ENCODE measurements around the gene CRELD1.
"Not testable (repeated sequence)": the region's sequence is repeated elsewhere in the genome, so short reads cannot be mapped to it uniquely, and the experiment has no call there.

Gene CRELD1, protein sequence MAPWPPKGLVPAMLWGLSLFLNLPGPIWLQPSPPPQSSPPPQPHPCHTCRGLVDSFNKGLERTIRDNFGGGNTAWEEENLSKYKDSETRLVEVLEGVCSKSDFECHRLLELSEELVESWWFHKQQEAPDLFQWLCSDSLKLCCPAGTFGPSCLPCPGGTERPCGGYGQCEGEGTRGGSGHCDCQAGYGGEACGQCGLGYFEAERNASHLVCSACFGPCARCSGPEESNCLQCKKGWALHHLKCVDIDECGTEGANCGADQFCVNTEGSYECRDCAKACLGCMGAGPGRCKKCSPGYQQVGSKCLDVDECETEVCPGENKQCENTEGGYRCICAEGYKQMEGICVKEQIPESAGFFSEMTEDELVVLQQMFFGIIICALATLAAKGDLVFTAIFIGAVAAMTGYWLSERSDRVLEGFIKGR

DNA sequence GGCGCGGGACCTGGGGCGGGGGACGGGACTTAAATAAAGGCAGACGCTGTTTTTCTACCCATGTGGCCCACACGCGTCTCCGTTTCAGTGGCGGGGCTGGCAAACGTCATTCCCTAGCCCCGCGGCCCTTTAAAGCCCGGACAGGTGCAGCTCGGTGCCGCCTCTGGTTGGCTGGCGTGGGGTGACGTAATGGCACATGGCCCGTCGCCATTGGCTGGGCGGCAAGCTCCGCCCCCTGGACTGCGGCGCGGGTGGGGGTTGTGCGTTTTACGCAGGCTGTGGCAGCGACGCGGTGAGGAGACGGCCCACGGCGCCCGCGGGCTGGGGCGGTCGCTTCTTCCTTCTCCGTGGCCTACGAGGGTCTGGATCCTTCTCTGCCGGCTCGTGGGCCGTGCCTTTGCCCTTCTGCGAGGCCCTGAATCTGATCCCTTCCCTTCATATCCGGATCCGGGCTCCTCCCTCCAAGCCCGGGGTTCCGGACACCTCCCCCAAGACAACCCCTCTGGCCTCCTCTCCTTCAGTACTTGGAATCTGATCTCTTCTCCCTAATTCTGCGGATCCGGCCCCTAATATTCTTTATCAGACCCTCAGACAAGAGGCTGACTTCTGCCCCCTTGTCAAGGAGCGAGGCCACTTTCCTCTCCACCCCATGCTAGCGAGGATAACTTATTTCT is at the start of gene CRELD1:
TSS of gene CRELD1 (plus strand) at position 274 of the 674 bp plus-strand sequence. CDS start 605 bp downstream, outside the sequence.
- DNase-seq (ENCODE audit: low read depth in 2 of 3, low spot score in 1 of 3): peak; percentile 93 to 95 (median 93)

DNA sequence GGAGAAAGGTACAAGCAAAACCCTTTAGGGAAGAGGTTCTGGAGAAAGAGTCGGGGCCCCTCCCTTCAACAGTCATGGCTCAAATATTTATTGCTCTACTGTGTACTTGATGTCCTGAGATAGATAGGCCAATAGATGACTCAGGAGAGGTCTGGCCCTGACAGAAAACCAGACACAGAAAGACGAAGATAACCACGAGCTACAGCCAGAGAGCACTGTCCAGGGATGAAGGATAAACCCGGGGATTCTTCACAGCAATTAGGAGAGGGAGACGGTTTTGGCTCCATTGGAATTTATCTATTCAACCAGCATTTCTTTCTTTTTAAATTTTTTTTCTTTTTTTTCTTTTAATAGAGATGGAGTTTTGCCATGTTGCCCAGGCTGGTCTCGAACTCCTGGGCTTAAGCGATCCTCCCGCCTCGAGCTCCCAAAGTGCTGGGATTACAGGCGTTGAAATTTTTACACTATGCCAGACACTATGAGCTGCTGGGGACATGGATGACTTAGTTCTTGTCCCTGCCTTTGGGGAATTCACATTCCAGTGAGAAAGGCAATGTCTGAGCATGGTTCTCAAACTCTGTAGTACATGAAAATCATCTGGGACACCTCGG is 49.0 kb upstream of the CRELD1 start:
- no peak for DNase-seq (ENCODE audit: low read depth in 2 of 3, low spot score in 1 of 3)

DNA sequence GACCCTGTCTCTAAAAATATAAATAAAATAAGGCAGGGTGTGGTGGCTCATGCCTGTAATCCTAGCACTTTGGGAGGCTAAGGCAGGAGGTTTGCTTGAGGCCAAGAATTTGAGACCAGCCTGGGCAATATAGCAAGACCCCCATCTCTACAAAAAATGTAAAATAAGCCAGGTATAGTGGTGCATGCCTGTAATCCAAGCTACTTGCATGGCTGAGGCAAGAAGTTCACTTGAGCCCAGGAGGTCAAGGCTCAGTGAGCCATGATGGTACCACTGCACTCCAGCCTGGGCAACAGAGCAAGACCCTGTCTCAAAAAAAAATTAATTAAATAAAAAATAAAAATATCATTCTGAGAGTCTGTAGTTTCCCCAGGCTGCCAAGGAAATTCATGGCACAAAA is 47.3 kb upstream of the CRELD1 start:
- DNase-seq (ENCODE audit: low read depth in 2 of 3, low spot score in 1 of 3): no peak

DNA sequence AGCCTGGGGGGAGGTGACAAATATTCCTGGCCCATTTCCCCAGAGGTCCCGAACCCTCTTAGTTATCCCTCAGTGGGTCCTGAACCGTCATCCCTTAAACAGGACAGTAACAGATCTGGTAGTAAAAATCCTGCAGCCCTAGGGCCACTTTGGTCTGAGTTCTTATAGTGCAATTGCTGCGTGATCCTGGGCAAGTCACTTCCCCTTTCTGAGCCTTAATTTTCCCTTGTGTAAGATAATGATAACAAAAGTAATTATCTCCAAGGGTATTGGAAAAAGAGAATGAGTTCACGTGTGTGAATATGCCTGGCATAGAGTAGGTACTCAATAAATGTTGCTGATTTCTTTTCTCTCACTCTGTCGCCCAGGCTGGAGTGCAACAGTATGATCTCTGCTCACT is 46.2 kb upstream of the CRELD1 start:
- DNase-seq (ENCODE audit: low read depth in 2 of 3, low spot score in 1 of 3): no peak

DNA sequence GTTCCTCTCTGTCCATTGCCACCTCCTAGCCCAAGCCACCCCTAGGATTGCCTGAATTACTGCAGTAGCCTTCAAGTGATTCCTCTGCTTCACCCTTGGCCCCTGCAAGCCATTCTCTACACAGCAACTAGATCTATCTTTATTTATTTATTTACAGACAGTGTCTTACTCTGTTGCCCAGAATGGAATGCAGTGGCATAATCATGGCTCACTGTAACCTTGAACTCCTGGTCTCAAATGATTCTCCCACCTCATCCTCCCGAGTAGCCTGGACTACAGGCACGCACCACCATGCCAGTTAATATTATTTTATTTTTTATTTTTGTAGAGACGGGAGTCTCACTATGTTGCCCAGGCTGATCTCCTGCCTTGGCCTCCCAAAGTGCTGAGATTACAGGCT is 45.1 kb upstream of the CRELD1 start:
- DNase-seq (ENCODE audit: low read depth in 2 of 3, low spot score in 1 of 3): no peak

DNA sequence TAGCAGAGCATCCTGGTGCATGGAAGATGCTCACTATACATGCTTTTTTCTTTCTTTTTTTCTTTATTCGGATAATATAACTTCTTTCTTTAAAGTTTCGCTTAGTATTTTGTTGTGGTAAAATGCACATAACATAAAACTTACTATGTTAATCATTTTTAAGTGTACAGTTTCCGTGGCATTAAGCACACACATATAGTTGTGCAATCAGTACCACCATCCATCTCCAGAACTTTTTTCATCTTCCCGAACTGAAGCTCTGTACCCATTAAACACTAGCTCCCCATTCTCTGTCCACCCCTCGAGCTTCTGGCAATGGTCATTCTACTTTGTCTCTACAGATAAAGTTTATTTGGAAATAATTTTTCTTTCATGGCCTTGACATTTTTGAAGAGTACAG is 44.2 kb upstream of the CRELD1 start:
- no peak for DNase-seq (ENCODE audit: low read depth in 2 of 3, low spot score in 1 of 3)

DNA sequence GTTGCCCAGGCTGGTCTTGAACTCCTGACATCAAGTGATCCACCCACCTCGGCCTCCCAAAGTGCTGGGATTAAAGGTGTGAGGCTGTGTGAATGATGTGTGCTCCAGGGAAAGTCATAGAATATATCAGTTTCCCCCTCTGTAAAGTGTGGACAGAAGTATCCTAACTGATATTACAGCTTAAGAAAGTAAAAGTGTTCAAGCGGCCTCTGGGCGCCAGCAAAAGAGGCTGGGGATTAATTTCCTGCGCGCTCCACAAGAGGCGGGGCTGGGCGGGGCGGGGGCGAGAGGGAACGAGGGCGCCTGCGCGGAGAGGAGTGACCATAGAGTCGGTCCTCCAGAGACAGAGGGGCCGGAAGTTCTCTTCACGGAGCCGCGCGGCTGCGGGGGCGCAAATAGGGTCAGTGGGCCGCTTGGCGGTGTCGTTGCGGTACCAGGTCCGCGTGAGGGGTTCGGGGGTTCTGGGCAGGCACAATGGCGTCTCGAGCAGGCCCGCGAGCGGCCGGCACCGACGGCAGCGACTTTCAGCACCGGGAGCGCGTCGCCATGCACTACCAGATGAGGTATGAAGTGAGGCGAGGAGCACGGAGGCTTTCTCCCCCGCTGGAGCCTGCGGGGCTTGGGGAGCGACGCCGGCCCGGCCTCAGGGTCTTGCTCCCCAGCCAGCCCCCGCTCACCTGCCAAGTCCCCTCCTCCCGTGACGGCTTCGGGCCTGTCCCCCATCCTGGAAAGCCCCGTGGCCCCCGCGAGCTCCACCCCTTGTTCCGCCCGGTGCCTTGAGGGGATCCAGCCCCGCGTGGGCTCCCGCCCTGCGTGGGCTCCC is 43.2 kb upstream of the CRELD1 start, which contains the start of gene JAGN1:
TSS of gene JAGN1 (plus strand) at position 362 of the 823 bp plus-strand sequence. CDS start at position 475, 113 bp downstream.
- DNase-seq (ENCODE audit: low read depth in 2 of 3, low spot score in 1 of 3): peak; percentile 88 to 96 (median 89)

DNA sequence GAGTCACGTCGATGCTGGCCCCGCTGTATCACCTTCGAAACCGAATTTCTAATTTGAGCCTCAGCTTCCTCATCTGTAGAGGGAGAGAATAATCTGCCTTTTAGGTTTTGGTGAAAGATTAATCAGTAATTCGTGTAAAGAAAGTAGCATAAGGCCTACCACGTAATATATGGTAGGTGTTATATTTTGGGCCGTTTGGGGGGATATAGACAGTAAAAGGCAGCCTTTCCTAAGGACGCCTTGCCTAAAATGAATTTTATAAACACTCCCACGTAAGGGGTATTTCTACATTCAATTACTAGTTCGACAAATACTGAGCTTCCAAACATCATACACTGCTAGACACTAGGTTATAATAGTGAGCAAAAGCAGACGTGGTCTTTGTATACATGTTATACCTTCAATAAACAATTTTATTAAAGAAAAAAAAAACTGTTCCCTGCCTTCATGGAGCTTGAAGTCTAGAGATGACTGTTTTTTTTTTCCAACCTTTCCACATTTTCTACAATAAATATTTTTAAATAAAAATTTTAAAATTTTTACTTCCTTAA is 42.5 kb upstream of the CRELD1 start:
- no peak for DNase-seq (ENCODE audit: low read depth in 2 of 3, low spot score in 1 of 3)

DNA sequence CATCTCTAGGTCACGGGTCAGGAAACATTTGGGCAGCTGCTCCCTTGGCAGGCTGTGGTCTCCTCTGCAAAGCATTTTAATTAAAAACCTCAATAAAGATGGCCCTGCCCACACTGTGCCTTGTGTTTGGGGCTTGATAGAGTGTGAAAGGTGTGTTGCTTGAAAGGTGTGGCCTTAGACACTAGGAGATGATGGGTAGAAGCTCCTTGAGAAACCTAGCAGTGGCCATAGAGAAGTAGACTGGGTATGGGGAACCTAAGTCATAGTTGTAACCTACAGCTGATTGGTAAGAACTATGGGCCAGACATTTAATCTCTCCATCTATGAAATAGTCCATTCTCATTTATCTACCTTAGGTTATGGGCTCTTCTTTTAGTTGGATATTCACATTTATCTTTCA is 39.9 kb upstream of the CRELD1 start:
- no peak for DNase-seq (ENCODE audit: low read depth in 2 of 3, low spot score in 1 of 3)

DNA sequence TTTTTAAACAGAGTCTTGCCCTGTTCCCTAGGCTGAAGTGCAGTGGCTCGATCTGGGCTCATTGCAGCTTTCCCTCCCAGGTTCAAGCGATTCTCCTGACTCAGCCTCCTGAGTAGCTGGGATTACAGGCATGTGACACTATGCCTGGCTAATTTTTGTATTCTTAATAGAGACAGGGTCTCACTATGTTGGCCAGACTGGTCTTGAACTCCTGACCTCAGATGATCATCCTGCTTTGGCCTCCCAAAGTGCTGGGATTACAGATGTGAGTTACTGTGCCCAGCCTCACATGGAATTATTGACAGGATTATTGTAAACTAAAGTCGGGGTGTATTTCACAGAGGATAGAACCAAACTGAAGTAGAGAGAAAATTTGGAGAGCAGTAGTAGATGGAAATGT is 37.9 kb upstream of the CRELD1 start:
- not testable (repeated sequence) for DNase-seq (ENCODE audit: low read depth in 2 of 3, low spot score in 1 of 3)

DNA sequence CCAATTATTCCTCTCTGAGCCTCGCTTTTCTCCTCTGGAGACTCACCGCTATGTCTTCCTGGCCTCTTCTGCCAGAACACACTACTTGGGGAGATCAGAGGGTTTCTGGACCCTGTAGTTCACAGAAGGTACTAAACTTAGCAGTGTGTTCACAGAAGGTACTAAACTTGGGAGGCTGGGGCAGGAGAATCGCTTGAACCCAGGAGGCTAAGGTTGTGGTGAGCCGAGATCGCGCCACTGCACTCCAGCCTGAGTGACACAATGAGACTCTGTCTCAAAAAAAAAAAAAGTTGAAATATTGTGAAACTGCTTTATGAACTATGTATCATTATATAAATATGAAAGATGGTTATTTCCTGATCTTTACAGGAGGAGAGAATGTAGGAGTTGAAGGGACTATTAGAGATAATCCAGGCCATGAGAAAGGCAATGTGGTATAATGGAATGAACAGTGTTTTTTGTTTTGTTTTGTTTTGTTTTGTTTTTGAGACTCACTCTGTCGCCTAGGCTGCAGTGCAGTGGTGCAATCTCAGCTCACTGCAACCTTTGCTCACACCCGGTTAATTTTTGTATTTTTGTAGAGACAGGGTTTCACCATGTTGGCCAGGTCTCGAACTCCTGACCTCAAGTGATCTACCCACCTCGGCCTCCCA is 36.8 kb upstream of the CRELD1 start:
- DNase-seq (ENCODE audit: low read depth in 2 of 3, low spot score in 1 of 3): not testable (repeated sequence)

DNA sequence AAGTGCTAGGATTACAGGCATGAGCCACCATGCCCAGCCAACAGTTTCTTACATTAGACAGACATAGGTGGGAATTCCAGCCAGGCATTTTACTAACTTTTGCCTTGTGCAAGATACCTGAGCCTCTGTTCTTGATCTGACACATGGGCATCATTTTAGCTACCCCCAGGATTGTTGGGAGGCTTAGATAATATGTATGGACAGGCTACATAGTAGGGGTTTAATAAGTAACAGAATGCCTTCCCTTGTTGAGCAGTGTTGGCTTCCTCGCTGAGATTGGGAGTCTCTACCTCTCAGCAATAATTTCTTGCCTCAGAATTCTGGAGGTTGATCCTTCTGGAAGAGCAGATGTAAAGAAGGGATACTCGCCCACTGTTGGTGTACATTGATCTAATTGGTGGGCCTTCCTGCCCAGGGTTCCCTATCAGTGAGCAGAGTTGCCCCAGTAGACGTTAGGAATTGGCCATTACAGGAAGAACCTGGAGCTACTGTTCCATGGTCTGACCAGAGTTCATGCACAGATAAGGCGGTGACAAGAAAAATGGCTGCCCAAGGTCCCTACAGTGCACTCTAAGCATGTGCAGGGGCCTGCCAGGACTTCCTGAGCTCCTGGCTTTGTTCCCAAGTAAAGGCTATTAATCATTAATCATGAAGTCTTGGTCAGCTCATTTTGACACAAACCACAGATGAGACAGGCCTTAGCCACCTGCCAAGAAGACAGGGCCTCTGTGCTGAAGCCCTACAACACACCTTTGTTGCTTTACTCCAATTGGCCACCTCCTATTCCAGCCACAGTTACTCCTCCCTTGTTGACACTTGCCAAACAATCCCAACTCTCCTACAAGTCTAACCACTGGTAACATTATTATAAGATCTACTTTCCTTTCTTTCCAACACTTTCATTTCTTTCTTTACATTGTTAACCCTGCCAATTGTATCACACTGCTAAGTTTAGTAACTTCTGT is 35.9 kb upstream of the CRELD1 start:
- no peak for DNase-seq (ENCODE audit: low read depth in 2 of 3, low spot score in 1 of 3)

DNA sequence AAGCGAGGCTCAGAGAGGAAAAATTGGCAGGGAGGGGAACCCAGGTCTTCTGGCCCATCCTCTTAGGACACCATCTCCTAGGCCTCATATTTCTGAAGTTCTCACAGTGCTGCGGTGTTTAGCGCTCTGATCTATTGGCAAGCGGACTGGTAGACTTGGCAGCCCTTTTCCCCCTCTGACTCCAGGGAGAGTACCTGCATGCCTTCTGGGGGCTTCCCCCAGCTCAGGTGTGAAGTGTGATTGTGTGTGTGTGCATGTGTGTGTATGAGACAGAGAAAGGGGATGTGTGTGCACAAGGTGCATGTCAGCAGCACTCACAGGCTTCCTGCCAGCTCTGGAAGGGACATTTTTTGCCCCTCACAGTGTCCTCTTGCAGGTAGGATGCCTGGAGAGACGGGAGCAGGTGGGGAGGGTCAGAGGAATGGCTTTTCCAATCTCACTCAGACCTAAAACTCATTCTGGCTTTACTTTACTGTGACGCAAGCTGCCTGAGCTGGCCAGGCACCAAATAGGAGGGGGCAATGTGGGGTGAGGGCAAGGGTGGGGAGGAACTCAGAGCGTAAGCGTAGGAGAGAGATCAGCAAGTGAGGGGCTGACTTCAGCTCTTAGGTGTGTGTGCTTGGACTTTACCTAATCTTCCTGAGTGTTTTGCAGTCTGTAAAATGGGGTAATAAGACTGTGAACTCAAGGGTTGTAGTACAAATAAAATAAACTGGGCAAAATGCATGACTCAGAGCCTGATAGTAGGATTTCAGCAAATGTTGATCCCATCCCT is 35.0 kb upstream of the CRELD1 start:
- no peak for DNase-seq (ENCODE audit: low read depth in 2 of 3, low spot score in 1 of 3)

DNA sequence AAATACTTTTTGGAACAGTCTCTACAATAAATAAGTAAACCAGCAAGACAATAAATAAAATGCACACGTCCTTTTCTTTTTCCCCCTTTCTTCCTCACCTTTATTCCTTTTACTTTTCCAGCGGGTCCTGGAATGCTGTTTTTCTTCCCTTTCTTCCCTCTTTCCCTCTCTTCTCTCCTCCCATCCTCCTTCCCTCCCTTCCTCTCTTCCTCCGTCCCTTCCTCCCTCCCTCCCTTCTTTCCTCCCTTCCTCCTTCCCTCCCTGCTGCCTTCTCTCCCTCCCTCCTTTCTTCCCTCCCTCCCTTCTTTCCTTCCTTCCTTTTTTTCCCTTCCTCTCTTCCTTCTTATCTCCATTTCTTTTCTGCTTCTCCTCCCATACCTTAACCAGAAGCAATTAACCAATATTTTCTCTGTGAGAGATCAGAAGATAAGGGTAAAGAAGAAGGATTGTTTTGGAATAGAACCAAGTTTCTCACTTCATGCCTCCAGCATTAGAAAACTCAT is 34.3 kb upstream of the CRELD1 start:
- no peak for DNase-seq (ENCODE audit: low read depth in 2 of 3, low spot score in 1 of 3)

DNA sequence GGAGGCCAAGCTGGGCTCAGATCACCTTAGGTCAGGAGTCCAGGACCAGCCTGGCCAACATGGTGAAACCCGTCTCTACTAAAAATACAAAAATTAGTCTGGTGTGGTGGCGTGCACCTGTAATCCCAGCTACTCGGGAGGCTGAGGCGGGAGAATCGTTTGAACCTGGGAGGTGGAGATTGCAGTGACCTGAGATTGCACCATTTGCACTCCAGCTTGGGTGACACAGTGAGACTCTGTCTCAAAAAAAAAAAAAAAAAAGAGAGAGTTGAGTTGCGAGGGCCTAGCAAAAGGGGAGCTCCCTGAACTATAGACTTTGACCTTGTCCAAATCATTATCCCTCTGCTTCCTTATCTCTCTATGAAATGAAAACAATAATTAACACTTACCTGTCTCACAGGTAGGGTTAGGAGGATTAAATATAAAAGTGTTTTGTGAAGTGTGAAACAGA is 32.6 kb upstream of the CRELD1 start:
- DNase-seq (ENCODE audit: low read depth in 2 of 3, low spot score in 1 of 3): not testable (repeated sequence)

DNA sequence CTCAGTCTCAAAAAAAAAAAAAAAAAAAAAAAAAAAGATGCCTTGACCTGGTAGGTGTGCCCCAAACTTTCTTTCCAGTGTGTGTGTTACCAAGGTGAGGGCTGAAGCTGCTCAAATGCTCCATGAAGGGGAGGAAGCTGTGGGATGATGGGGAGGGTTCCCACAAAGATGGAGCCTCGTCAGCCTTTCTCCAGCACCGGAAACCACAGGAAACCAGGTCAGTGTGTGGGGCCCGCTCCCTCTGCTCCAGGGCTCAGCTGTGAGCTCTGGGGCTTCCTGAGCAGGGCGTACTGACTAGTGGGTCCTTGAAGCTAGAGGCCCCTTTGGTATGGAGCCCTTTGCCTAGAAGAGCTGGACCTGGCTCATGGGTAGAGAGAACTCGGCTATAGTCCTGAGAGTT is 31.7 kb upstream of the CRELD1 start:
- DNase-seq (ENCODE audit: low read depth in 2 of 3, low spot score in 1 of 3): peak in 1 of 3 donors; percentile 43

DNA sequence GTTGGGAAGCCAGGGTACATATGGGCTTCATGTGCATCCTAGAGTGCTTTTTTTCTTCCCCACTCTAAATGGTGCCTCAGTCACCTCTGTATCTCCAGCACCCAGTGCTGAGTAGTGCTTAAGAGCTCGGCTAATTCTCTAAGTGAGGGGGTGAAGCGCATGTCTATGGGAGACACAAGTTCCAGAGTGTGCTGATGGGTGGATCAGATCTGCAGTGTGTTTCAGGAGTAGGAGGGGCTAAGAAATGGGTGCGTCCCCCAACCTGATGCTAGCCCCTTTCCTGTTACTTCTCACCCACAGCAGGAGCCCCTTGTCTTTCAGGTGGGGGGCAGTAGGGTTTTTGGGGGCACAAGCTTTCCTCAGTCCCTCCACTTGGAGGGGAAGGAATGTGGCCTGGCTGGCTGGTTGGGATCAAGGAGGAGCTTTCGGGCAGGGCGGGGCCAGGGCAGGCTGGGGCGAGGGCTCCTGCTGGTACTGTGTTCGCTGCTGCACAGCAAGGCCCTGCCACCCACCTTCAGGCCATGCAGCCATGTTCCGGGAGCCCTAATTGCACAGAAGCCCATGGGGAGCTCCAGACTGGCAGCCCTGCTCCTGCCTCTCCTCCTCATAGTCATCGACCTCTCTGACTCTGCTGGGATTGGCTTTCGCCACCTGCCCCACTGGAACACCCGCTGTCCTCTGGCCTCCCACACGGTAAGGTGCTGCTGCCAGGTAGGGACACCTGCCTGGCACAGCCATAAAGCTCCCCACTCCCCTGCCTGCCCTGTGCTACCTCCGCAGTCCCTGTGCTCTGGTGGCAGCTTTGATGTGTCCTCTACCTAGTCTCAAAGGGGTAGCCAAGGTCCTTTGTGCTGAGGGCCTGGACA is 31.0 kb upstream of the CRELD1 start, which contains the start of gene IL17RE:
TSS of gene IL17RE (plus strand) at position 477 of the 866 bp plus-strand sequence. CDS start at position 562, 85 bp downstream.
- no peak for DNase-seq (ENCODE audit: low read depth in 2 of 3, low spot score in 1 of 3)
